NCI-H2196 treated with DMSO at 0.1 percent for 48 hours (cell line): ENCODE measurements around the gene ARHGAP9.

ENCODE experiments used
- DNase-seq: peaks from one replicate; lab custom pipeline; 2025; ENCODE audit not compliant: unreplicated experiment; lab: John Stamatoyannopoulos, UW

Gene ARHGAP9

DNA sequence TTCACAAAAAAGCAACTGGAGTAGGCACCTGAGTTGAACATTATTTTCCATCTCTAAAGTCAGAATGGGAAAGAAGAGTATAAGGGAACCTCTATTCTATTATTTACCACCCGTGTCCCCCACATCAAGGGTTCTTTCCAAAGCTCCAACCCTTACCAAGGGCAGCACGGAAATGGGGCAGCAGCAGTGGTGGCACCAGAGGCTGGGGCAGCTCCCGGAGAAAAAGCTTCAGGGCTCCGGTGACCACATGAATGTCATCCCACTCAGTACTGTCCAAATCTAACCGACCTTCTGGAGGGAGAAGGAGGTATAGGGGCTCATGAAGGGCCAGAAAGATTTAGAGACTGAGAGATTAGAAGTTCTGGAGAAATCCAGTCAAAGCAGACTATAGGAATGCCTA lies 5.8 kb downstream of the ARHGAP9 start:
- no peak for DNase-seq

DNA sequence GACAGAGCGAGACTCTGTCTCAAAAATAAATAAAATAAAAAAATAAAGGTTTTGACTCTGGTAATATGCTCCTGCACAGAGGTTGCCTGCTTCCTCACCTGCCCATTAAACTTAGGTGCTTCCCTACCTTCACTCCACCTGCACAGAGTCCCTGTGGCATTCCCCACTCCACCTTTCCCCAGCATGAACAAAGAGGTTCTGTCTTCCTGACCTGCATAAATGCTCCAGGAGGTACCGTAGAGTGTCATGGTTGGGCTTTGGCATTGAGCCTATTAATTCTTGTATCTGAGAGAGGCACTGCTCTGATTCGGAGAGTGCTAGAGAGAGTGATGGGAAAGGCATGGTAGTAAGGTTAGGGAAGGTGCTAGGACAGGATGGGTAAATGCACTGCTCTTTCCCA lies 6.3 kb downstream of the ARHGAP9 start:
- no peak for DNase-seq

DNA sequence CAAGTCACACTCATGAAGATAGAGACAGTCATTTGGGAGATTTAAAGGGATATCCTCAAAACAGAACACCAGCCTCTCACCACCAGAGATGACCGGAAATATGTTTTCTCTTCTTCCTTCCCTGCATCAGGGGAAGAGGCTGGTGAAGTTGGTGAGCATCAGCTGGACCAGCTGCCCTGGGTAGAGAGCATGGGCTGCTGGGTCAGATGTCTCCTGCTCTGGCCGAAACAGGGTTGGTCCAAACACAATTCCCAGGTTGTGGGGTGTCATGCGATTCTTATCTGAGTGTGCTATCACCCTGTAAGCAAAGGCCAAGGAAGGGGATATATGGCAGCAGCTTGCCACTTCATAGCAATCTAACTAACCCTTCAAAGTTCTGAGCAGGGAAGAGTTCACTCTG lies 7.3 kb downstream of the ARHGAP9 start:
- no peak for DNase-seq

DNA sequence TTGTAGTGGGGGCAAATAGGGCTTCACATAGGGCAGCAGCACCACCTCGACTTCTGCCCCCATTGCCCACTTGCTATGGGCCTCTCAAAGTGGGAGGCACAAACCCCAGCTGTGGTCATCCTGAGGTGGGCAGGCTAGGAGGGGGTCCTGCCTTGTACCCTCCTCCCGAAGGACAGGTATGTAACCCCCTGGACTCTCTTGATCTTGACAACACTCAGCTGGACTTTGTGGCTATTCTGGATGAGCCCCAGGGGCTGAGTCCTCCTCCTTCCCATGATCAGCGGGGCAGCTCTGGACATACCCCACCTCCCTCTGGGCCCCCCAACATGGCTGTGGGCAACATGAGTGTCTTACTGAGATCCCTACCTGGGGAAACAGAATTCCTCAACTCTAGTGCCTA lies 8.0 kb downstream of the ARHGAP9 start:
- no peak for DNase-seq

DNA sequence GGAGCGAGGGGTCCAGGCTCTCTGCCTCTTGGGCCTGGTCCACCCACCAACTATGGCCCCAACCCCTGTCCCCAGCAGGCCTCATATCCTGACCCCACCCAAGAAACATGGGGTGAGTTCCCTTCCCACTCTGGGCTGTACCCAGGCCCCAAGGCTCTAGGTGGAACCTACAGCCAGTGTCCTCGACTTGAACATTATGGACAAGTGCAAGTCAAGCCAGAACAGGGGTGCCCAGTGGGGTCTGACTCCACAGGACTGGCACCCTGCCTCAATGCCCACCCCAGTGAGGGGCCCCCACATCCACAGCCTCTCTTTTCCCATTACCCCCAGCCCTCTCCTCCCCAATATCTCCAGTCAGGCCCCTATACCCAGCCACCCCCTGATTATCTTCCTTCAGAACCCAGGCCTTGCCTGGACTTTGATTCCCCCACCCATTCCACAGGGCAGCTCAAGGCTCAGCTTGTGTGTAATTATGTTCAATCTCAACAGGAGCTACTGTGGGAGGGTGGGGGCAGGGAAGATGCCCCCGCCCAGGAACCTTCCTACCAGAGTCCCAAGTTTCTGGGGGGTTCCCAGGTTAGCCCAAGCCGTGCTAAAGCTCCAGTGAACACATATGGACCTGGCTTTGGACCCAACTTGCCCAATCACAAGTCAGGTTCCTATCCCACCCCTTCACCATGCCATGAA lies 8.6 kb downstream of the ARHGAP9 start:
- DNase-seq: no peak

DNA sequence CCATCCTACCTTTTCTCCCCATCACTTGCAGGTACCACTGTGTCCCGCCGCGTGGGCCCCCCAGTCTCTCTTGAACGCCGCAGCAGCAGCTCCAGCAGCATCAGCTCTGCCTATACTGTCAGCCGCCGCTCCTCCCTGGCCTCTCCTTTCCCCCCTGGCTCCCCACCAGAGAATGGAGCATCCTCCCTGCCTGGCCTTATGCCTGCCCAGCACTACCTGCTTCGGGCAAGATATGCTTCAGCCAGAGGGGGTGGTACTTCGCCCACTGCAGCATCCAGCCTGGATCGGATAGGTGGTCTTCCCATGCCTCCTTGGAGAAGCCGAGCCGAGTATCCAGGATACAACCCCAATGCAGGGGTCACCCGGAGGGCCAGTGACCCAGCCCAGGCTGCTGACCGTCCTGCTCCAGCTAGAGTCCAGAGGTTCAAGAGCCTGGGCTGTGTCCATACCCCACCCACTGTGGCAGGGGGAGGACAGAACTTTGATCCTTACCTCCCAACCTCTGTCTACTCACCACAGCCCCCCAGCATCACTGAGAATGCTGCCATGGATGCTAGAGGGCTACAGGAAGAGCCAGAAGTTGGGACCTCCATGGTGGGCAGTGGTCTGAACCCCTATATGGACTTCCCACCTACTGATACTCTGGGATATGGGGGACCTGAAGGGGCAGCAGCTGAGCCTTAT lies 9.2 kb downstream of the ARHGAP9 start:
- no peak for DNase-seq

DNA sequence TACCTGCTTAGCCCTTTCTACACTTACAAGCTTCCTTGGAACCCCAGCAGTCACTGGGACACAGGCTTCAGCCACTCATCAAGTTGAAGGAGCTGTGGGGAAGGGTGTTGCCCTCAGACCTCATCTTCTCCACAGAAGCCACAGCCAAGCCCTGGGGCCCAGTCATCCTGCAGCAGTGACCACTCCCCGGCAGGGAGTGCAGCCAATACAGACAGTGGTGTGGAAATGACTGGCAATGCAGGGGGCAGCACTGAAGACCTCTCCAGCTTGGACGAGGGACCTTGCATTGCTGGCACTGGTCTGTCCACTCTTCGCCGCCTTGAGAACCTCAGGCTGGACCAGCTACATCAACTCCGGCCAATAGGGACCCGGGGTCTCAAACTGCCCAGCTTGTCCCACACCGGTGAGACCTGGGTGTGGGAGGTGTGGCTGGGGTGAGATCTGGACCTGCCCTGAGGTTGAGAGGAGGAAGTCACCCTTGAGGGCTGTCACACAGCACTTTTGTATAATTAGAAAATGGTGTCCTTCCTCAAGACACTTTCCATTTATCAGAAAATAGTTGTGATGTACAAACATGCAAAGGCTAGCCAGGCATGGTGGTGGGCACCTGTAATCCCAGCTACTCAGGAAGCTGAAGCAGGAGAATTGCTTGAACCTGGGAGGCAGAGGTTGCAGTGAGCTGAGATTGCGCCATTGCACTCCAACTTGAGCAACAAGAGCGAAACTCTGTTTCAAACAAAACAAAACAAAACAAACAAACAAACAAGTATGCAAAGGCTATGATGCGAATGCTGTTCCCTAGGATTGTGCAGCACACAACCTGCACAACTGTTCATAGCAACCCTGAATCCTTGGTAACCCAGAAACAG lies 10.1 kb downstream of the ARHGAP9 start:
- DNase-seq: no peak

DNA sequence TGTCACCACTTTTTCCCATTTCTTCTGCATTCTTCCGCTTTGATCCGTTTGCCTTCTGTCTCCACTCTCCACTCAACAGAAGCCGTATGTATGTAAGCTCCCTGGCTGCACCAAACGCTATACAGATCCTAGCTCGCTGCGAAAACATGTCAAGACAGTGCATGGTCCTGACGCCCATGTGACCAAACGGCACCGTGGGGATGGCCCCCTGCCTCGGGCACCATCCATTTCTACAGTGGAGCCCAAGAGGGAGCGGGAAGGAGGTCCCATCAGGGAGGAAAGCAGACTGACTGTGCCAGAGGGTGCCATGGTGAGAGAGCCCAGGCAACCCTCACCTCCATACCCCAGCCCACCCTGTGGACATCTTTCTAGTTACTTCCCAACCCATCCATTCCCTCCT lies 11.8 kb downstream of the ARHGAP9 start:
- no peak for DNase-seq

DNA sequence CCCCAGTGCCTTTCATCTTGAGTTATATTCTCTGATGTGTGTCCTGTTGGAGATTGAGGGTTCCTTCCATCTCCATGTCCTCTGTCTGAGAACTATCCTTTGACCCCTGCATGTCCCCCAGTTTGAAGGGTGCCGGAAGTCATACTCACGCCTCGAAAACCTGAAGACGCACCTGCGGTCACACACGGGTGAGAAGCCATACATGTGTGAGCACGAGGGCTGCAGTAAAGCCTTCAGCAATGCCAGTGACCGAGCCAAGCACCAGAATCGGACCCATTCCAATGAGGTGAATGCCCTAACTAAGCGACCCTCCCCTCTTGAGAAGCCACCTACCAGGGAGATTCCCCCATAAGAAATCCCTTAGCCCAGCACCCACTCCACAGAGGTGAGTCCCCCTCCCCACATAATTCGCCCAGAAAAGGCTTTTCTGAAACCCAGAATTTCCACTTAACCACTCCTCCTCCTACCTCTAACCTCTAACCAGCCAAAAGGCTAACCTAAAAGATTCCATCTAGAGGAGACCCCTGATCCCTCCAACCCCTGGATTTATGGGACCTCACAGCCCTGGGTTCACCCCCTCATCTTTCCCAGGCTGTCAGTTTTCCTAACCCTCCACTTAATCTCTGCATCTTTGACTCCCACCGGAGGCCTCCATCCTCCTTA lies 12.3 kb downstream of the ARHGAP9 start:
- DNase-seq: no peak

DNA sequence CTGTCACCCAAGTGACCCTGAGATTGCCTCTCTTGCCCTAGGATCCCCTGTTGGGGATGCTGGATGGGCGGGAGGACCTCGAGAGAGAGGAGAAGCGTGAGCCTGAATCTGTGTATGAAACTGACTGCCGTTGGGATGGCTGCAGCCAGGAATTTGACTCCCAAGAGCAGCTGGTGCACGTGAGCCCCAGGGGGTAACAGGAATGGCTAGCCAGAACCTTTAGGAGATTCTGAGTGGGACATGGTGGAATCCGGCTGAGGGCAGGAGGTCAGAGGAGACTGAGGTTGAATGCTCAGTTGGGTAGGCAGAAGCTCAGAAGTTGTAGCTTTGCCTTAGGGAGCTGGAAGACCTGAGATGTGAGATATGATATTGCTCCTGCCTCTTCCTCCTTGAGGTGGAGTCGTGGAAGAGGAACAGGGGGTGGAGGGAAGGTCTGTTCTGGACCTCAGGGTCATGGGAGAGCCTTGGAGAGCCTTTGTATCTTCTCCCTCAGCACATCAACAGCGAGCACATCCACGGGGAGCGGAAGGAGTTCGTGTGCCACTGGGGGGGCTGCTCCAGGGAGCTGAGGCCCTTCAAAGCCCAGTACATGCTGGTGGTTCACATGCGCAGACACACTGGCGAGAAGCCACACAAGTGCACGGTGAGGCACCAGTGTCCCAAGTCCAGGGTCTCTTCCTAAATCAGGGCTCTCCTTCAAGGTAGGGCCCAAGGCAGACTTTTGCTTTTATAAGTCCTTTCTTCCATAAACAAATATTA lies 13.7 kb downstream of the ARHGAP9 start:
- no peak for DNase-seq

DNA sequence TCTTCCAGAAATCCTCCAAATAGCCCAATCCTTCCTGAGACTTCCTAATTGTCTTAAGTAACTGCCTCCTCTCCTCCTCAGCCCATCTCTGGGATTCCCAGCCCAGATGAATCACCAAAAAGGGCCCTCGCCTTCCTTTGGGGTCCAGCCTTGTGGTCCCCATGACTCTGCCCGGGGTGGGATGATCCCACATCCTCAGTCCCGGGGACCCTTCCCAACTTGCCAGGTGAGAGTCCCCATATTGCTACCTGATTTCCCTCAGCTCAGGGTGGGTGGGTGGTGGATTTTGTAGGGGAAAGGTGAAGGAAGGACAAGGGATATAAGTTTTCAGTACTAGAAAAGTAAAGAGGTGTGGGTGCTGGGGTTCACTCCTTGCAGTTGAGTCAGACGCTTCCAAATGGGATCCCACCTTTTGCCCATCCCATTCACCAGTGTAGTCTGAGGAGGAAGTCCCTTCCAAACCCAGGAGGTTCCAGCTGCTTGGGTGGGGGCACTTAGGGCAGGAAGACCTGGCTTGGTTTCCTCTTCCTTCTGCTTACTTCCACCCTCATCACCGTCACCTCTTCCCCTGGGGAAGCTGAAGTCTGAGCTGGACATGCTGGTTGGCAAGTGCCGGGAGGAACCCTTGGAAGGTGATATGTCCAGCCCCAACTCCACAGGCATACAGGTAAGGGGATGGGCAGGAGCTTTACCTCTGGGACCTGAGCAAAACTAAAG lies 14.5 kb downstream of the ARHGAP9 start:
- no peak for DNase-seq

DNA sequence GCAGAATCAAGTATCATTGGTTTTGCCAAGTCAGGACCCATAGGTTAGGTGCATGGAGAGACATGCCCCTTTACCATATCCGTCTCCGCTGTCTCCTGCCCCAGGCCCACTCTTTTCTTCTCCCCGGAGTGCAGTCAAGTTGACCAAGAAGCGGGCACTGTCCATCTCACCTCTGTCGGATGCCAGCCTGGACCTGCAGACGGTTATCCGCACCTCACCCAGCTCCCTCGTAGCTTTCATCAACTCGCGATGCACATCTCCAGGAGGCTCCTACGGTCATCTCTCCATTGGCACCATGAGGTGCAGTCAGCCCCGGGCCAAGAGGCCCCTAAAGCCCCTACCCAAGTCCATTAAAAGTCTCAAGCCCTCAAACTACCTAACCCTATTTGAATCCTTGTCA lies 15.1 kb downstream of the ARHGAP9 start:
- DNase-seq: no peak

DNA sequence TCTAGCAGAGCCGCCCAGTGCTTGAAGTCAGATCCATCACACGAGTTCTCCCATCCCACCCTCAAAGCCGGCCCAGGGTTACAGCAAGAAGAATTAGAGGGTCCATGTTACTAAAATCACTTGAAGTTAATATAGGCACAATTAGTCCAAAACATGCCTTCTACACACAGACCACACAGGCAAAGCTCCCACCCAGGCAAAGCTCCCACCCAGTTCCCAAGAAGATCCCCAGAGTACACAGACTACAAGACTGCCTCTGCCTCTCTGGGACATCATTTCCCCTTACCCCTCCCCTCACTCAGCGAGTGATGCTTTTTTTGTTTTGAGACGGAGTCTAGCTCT lies 16.8 kb downstream of the ARHGAP9 start:
- no peak for DNase-seq

DNA sequence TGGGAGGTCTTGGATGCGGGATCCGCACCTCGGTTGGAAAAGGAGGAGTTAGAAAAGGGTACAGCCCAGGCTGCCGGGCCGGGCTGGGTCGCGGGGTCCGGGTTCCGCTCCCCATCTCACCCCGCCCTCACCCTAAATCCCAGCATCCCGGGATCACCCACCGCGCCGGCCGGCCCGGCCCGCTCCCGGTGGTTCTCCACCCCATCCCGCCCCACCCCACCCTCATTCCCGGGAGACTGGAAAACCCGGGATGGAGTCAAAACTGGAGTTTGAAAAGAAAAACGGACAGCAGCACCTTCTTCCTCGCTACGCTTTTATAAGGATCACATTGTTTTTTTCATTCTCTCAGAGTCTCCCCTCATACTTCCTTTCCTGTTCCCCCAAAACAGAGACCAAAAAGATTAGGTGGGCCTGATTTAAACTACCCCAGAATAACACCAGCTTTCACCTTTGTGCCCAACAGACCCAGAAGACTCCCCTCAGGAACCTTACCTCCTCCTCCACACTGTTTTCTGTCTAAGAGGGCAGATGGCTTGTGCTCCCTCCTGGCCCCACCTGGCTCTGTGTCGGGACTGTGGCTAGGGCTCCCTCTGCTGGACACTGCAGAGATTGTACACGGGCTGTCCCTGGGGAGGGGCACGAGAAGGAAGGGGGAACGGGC lies 17.3 kb downstream of the ARHGAP9 start:
- peak; percentile 87 for DNase-seq

DNA sequence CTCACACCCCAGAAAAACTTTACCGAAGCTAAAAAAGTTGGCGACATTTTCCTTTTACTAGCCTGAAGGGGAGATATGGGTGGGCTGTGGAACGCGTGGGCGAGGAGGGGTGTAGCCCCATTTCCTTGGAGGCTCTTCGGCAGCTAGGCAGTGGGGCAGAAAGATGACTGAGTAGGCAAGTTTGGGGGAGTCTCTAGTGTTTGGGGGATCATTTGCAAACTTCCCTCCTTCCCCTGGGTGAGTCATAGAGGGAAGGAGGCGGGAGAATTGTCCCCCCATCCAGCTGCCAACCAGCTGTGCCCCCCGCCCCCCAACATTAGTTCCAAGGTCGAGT lies 17.8 kb downstream of the ARHGAP9 start:
- no peak for DNase-seq

DNA sequence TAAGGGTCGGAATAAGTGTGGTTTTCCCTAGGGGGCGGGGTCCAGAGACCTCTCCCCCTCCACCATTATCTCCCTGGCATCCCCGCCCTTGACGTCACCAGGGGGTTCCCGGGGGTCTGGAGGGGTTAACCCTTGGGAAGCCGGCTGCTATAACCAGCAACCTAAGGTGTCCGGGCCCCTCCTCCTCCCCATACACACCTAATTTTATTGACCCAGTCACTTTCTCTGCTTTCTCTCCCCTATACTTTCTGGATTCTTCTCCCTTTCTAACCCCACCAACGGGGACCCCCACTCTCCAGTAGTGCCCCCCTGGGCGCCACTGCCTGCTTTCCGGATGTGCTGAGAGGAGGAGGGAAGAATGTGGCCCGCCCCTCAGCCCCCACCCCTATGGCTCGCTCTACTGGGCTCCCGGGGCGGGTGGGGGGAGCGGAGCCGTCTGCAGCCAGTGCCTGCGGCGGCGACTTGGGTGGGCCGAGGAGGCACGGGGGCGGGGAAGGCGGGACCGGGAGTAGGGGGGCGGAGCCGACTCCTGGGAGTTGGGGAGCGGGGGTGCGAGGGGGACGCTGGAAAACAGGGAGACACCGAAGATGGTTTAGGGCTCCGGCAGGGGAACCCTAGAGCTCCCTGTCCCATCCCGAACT lies 18.3 kb downstream of the ARHGAP9 start:
- no peak for DNase-seq

DNA sequence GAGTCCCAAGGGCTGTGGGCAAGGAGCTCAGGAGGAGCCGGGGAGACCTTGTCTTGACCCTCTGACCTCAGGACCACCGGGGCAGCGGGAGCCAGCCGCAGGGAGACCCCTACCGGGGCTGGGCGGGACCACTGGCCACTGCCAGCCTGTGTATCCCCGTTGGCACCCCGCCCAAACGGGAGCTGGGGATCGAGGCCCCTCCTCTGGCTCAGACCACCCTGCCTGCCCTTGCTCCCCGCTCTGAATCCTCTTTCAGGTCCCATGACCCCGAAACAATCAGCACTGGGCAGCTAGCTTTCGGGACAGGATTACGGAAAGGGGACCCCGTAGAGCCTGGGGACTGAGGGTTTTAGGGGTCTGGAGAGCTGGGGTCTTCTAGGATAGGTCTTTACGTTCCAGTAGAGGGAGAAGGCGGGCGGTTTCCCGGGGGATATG lies 18.8 kb downstream of the ARHGAP9 start:
- DNase-seq: no peak

DNA sequence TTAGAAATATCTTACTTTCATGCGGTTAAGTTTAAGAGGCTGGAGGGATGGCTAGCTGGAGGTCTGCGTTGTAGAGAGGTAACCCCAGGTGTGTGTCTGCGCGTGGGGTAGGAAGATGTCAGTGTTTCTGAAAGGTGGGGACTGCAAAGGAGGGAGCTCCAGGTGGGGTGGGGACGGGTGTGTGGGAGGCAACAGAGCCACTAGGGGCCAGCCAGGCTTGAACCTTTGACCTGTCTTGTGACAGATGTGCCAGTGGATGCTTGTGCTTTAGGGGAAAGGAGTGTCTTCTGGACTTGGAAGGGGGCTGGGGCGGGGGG lies 19.2 kb downstream of the ARHGAP9 start:
- DNase-seq: no peak

DNA sequence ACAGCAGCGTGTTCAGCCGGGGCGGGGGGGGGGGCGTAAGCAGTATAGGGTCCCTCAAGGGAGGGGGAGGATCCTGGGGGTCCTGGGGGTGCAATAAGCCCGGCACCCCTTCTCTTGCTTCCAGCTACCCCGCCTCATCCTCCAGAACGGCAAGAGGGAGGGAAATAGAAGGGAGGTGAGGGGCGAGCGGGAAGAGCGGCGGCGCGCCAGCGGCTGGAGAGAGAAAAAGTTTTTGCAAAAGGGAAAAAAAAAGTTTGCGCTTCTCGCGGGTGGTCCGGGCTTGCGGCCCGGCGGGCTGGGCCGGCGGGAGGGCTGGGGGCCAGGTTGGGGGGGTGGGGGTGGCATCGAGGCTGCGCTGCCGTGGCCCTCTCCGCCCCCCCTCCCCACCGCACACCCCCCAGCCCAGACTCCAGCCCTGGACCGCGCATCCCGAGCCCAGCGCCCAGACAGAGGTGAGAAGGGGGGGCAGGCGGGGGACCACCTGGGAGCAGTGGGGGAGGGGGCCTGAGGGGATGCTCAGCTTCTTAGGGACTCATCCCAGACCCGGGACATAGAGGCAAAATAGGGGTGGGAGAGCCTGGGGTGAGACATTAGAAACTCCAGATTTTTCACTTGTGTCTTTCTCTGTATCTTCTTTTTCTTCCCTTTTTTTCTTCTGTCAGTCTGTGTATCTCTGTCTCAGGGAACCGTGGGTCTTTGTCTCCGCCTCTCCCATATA lies 19.8 kb downstream of the ARHGAP9 start, which contains the start of gene GLI1:
Gene GLI1 (plus strand): TSS at position 36 of the 718 bp plus-strand sequence. CDS start 3,907 bp downstream, outside the sequence.
- DNase-seq: no peak
